SK-N-SH treated with all-trans-retinoic acid at 6 μM for 48 hours (cell line): ENCODE measurements around the gene LSM10.

Experiments
- PATZ1 ChIP-seq: fragments of 250-450 bp; sonication (Bioruptor Pico); IDR thresholded peaks from 2 replicates; pipeline ENCODE4 v1.8.0; 2020; ENCODE audit warnings: mild to moderate bottlenecking, moderate library complexity, borderline replicate concordance
- TCF4 ChIP-seq: fragments of 250-450 bp; sonication (Bioruptor Pico); IDR thresholded peaks from 2 replicates; pipeline ENCODE4 v1.8.0; 2021; ENCODE audit warnings: mild to moderate bottlenecking, moderate library complexity, borderline replicate concordance
- ZFP3 ChIP-seq: fragments of 250-450 bp; sonication (Bioruptor Pico); IDR thresholded peaks from 2 replicates; pipeline ENCODE4 v1.5.0; 2020; ENCODE audit warnings: mild to moderate bottlenecking, moderate library complexity

GRCh38 chr1:36358514-36359084 lies 39.1 kb downstream of the LSM10 start:
- TF ChIP-seq TCF4 (CRISPR knock-in tag) (no peak), PATZ1 (CRISPR knock-in tag) (no peak), ZFP3 (CRISPR knock-in tag) (no peak)
